AG20443 (cell line): ENCODE data around the gene MRPL18.
"Not testable (repeated sequence)": the region's sequence is repeated elsewhere in the genome, so short reads cannot be mapped to it uniquely, and the experiment has no call there.

Experiments
- DNase-seq: peaks from one replicate; pipeline ENCODE4 v3.0.0; 2012; ENCODE audit warnings: low spot score, mixed read lengths

MRPL18 gene

DNA sequence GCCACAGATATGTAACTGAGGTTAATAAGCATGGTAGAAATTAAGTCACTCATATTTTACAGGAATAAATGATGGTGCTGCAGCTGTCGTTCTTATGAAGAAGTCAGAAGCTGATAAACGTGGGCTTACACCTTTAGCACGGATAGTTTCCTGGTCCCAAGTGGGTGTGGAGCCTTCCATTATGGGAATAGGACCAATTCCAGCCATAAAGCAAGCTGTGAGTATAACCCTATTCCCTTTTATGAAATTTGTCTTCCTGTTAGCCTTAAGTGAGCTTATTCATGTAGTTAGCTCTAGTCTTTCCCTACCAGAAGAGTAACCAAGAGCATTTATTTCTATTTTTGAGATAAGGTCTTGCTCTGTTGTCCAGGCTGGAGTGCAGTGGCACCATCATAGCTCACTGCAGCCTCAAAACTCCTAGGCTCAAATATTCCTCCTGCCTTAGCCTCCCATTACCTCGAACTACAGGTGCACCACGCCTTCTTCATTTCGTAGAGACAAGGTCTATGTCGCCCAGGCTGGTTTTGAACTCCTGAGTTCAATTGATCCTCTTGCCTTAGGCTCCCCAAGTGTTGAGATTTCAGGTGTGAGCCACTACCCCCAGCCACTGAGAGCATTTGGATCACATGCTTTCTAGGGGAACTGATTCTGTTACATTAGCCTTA, 12.9 kb upstream of the MRPL18 start:
- no peak for DNase-seq

DNA sequence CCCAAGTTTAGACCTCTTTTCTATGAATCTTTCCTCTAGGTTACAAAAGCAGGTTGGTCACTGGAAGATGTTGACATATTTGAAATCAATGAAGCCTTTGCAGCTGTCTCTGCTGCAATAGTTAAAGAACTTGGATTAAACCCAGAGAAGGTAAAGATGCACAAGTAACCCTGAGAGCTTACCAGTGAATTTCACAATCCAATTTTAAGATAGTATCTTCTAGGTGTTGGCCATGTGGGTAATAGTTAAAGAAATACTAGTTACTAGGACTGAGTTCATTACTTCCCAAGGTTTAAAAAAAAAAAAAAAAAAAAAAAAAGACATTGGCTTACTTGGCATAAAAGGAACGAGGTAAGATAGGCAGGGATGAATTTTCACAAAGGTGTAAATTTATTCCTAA, 12.1 kb upstream of the MRPL18 start:
- no peak for DNase-seq

- no peak for DNase-seq
Observed at GRCh38 chr6:159778542-159779103, 11.6 kb upstream of the MRPL18 start.

- no peak for DNase-seq
Observed at GRCh38 chr6:159788276-159788675, 2.0 kb upstream of the MRPL18 start.

DNA sequence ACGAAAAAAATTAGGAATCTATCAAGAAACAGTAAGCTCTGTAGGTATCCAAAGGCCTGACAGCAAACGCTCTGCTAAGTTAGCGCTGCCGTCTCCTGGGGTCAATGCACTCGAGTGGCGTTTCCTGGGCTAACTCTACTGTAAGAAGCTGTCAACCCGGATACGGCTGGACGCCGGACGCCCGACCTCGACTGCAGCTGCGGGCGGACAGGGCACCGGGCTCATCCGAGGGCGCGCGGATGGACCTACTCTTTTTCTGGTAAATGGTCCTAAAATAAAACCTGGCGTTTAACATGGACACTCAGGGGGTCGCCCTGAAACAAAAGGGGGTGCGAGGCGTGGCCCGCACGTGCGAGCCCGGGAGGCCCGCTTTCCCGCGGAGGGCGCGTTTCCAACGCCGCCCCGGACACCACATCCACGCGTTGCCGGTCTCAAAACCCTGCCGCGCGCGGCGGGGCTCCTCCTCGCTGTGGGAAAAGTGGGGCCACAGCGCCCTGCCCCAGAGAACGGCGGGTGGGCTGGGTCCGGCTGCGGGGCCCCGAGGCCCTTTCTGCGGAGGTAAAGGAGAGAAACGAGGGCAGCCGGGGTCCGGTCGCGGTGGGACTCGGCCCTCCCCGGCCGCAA, 1.4 kb upstream of the MRPL18 start:
- DNase-seq, result peak; percentile 56

GRCh38 chr6:159789377-159790148, 704 bp upstream of the MRPL18 start, which contains the start of gene TCP1:
Gene TCP1, minus strand, starts transcription at chr6:159789602. Its CDS starts 134 bp downstream, at chr6:159789468.
- DNase-seq, result peak; percentile 97

GRCh38 chr6:159790956-159791598, 810 bp downstream of the MRPL18 start:
- no peak for DNase-seq

DNA sequence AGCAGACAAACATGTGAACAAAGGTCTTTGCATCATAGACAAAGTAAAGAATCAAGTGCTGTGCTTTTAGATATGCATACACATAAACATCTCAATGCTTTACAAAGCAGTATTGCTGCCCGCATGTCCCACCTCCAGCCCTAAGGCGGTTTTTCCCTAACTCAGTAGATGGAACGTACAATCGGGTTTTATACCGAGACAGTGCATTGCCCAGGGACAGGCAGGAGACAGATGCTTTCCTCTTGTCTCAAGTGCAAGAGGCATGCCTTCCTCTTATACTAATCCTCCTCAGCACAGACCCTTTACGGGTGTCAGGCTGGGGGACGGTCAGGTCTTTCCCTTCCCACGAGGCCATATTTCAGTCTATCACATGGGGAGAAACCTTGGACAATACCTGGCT, 4.7 kb downstream of the MRPL18 start:
- not testable (repeated sequence) for DNase-seq

DNA sequence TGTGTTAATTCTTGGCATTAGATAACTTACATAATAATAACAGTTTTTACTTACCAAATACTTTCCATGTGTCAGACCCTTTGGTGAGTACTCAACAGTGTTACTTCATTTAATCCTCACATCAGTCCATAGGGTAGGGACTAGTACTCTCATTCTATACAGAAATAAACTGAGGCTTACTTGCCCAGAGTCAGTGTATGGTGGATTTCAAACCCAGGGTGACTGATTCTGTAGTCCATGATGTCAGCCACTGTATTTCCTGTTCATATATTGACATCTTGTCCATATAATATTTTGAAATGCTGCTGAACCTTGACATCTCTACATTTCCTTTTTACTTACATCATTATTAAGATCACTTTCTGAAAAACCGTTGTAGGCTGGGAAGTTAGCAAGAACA, 7.3 kb downstream of the MRPL18 start:
- no peak for DNase-seq

- no peak for DNase-seq
Observed at GRCh38 chr6:159800141-159800865, 10.0 kb downstream of the MRPL18 start, which contains the start of gene PNLDC1. Gene PNLDC1, plus strand, starts transcription at chr6:159800276. Its CDS starts 32 bp downstream, at chr6:159800308.

GRCh38 chr6:159801935-159802334, 11.7 kb downstream of the MRPL18 start:
- DNase-seq, result no peak

DNA sequence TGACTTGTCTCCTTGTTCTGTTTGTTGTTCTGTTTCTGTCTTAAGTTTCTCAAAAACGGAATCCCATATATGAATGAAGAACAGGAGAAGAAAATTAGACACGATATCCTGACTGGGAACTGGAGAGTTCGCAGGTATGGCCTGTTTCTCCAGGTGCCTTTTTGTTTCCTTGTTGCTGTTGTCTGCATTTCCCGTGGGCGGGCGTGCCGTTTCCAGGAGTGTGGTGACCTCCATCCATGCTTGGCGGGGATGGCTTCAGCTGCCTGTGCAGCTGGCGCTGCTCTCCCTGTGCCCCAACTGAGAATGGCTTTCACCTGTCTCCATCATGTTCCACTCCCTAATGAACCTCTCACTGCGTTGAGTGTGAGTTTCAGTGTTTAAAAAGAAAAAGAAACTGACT, 14.2 kb downstream of the MRPL18 start:
- DNase-seq, result no peak

- no peak for DNase-seq
Observed at GRCh38 chr6:159805440-159806020, 15.3 kb downstream of the MRPL18 start.

- peak; percentile 6 for DNase-seq
Observed at GRCh38 chr6:159806021-159806458, 15.8 kb downstream of the MRPL18 start.

GRCh38 chr6:159807150-159807858, 17.0 kb downstream of the MRPL18 start:
- no peak for DNase-seq

DNA sequence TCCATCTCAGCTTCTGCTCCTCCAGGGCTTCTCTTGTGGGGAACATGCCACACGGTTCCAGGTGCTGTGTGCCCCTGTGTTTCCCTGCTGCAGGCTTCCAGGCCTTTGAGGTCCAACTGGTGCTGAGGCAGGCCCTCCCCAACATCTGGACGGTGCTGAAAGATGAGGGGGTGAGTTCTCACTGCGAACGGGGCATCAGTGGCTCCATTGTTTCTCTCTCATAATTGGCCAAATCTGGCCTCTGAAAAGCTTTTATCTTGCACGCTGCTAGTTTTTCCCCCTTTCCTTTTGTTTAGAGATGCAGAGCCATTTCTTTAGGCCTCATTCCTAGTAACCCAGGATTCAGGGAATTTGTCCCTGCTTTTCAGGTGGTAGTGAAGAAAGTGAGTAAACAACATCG, 18.4 kb downstream of the MRPL18 start:
- DNase-seq, result no peak

GRCh38 chr6:159809149-159809548, 18.9 kb downstream of the MRPL18 start:
- DNase-seq, result no peak

DNA sequence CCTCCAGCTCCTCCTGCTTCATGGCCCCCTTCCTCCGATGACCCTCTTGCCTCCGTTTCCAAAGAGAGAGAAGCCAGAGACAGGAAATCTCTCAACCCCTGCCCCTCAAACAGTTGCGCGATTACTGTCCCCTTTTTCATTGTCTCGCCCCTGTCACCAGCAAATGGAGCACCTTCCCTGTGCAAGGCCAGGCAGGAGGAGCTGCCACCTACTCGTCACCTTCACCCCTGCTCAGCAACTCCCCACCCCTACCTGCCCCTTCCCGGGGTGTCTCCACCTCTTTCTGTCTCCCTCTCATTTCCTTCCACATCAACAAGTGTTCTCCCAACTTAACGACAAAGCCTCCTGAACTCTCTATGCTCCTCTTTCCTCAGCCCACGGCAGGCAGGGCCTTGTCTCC, 23.5 kb downstream of the MRPL18 start:
- no peak for DNase-seq

DNA sequence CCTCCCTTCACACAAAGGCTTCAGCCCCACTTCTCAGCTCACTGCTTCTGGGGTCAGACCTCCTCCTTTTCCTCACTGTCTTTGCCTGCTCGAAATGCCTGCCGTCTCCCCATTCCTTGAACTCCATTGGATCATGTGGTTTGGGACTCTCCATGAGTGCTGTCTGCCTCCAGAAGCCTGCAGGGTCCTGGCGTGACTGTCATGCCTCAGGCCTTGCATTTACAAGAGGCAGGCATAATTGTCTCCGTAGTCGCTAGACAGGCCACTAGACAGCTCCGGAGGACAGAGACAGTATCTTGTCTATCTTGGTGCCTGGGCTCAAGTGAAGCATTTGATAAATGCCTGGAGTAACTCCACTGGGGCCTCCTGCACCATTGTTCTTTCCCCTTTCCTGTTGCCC, 25.1 kb downstream of the MRPL18 start:
- DNase-seq, result no peak

DNA sequence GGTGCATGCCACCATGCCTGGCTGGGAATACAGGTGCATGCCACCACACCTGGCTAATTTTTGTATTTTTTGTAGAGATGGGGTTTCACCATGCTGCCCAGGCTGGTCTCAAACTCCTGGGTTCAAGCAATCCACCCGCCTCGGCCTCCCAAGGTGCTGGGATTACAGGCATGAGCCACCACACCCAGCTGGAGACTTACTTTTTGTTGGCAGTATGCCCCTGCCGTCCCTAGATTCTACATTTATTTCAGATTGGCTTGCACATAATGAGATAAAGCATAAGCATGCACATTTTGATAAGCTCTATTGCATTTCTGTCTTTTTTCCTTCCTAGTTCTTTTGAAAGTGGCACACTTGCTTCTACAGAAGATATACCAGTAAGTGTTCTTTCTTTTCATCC, 26.5 kb downstream of the MRPL18 start:
- not testable (repeated sequence) for DNase-seq
